Peyer's patch (tissue), 4 donors: ENCODE results near the gene TAPT1. TPM values are rescaled to one million over a fixed set of nuclear protein-coding genes. Genes with fewer than 3 reads are reported as not detected.

ENCODE experiments used
- DNase-seq, 3 donors: peaks; one replicate each; pipeline ENCODE4 v3.0.0-alpha.2; 2017 to 2019
- H3K27ac ChIP-seq, 4 donors: fragments of 200-600 bp; sonication (generic); one replicate each; pipeline ENCODE4 v1.5.1; 2016 to 2019
- H3K27me3 ChIP-seq, 2 donors: fragments of 200-600 bp; sonication (generic); one replicate each; pipeline ENCODE4 v1.5.1; 2019
- H3K36me3 ChIP-seq, 3 donors: fragments of 200-600 bp; sonication (generic); one replicate each; pipeline ENCODE4 v1.5.1; 2016 to 2019
- H3K4me1 ChIP-seq, 4 donors: fragments of 200-600 bp; sonication (generic); one replicate each; pipeline ENCODE4 v1.5.1; 2016 to 2019
- H3K4me3 ChIP-seq, 4 donors: fragments of 200-600 bp; sonication (generic); 1 replicate in 3 of 4; 2 replicates in 1 of 4; pipeline ENCODE4 v1.5.1; 2016 to 2019; ENCODE audit warnings: mild to moderate bottlenecking in 1 of 4
- H3K9me3 ChIP-seq, 4 donors: fragments of 200-600 bp; sonication (generic); one replicate each; pipeline ENCODE4 v1.5.1; 2016 to 2019; ENCODE audit warnings: mild to moderate bottlenecking in 1 of 4
- POLR2A ChIP-seq, 2 donors: fragments of 450-650 bp; IDR thresholded peaks; one replicate each; pipeline ENCODE4 v1.5.1; 2017; ENCODE audit warnings: antibody characterized with exemption in 2 of 2, mild to moderate bottlenecking in 2 of 2, moderate library complexity in 2 of 2
- total RNA-seq, 4 donors: library from RNA; depleted of rRNA; stranded (reverse); fragments of >200 nt; gene quantifications; one replicate each; pipeline ENCODE4 v1.1.0, GENCODE V29; 2016
- TF ChIP-seq, protein P1 (sequence below), 6 experiments: fragments of 450-650 bp in 4 of 6; fragments of 200-600 bp in 2 of 6; sonication (generic) in 1 of 6; IDR thresholded peaks; one replicate each; pipeline ENCODE4 v1.5.1; 2017 to 2019; ENCODE audit warnings: antibody characterized with exemption in 6 of 6, mild to moderate bottlenecking in 3 of 6, moderate library complexity in 1 of 6

The TAPT1 gene
- total RNA-seq, 4 donors from 2014 or later: 22.4 to 43.7 (median 33.7) TPM

DNA sequence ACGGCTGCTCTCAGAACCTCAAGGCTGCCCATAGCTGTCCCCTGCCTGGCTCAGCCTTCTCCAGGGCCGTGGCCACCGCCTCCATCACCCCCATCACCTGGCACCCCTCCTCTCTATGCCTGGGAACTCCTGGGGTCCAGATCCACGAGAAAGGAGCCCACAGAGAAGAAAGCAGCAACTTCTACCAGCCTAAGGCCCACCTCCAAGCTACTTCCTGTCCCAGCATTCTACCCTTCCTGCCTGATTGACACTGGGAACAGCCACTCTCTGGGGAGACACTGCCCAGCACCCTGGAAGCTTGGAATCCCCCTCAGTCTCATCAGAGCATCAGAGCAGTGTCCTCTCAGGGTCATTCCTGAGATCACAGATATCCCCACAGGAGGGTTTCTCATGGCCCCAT is 105.6 kb downstream of the TAPT1 start:
- DNase-seq: no peak
- Histone ChIP-seq H3K4me3 (no peak overlapping the region), H3K36me3 (no peaks in the 10 kb centered on the region), H3K4me1 (no peaks in the 10 kb centered on the region), H3K27me3 (no peaks in the 10 kb centered on the region), H3K27ac (no peak overlapping the region), H3K9me3 (no peaks in the 10 kb centered on the region)
- TF ChIP-seq, protein P1, sequence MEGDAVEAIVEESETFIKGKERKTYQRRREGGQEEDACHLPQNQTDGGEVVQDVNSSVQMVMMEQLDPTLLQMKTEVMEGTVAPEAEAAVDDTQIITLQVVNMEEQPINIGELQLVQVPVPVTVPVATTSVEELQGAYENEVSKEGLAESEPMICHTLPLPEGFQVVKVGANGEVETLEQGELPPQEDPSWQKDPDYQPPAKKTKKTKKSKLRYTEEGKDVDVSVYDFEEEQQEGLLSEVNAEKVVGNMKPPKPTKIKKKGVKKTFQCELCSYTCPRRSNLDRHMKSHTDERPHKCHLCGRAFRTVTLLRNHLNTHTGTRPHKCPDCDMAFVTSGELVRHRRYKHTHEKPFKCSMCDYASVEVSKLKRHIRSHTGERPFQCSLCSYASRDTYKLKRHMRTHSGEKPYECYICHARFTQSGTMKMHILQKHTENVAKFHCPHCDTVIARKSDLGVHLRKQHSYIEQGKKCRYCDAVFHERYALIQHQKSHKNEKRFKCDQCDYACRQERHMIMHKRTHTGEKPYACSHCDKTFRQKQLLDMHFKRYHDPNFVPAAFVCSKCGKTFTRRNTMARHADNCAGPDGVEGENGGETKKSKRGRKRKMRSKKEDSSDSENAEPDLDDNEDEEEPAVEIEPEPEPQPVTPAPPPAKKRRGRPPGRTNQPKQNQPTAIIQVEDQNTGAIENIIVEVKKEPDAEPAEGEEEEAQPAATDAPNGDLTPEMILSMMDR (IDR thresholded peaks at IDR 0.05): no peak
- TF ChIP-seq POLR2A (IDR thresholded peaks at IDR 0.05): no peak

DNA sequence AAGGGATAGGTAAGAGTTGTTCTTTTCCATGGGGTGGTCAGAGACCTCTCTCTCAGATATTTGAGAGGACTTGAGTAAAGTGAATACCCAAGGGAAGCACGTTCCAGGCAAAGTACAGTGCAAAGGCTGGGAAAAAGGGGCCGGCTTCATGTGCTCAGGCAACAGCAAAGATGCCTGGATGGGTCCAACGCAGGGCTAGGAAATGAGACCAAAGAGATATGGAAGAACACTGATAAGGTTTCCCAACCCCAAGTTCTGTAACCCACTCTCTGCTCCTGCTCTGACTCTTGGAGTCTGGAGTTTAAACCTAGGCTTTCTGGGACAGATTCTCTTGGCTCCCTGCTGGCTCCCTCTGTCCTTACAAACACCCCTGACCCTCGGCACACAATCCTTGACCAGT is 106.3 kb downstream of the TAPT1 start:
- no peak overlapping the region for H3K4me3 ChIP-seq

DNA sequence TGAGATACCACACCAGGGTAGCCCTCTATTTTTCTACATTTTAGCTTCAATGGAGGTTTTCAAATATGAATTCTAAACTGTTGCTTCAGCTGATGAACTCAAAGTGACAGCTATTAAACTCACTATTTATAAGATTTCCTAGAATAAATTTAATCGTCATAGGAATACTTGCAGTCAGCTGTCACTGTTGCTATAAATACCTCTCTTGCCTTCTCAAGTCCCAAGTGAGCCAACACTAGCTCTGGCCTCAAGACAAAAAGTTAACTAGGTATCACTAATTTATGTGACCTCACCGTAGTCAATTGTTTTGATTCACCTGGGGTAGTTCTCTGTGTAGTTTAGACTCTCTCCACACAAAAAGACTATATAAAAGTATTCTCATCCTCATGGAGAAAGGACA is 108.2 kb downstream of the TAPT1 start:
- Histone ChIP-seq H3K9me3 (no peaks in the 10 kb centered on the region), H3K27ac (no peak overlapping the region), H3K27me3 (no peaks in the 10 kb centered on the region), H3K4me1 (no peaks in the 10 kb centered on the region), H3K4me3 (no peak overlapping the region), H3K36me3 (no peaks in the 10 kb centered on the region)
- DNase-seq: no peak
- TF ChIP-seq, protein P1 (IDR thresholded peaks at IDR 0.05): no peak
- TF ChIP-seq POLR2A (IDR thresholded peaks at IDR 0.05): no peak

More for the DNA sequence above, 106.3 kb downstream of the TAPT1 start:
- H3K9me3 ChIP-seq: no peaks in the 10 kb centered on the region
- TF ChIP-seq, protein P1 (IDR thresholded peaks at IDR 0.05): no peak
- no peak for TF ChIP-seq POLR2A (IDR thresholded peaks at IDR 0.05)
- DNase-seq: no peak
- no peaks in the 10 kb centered on the region for H3K4me1 ChIP-seq
- H3K27ac ChIP-seq: no peak overlapping the region
- H3K36me3 ChIP-seq: no peaks in the 10 kb centered on the region
- H3K27me3 ChIP-seq: no peaks in the 10 kb centered on the region

DNA sequence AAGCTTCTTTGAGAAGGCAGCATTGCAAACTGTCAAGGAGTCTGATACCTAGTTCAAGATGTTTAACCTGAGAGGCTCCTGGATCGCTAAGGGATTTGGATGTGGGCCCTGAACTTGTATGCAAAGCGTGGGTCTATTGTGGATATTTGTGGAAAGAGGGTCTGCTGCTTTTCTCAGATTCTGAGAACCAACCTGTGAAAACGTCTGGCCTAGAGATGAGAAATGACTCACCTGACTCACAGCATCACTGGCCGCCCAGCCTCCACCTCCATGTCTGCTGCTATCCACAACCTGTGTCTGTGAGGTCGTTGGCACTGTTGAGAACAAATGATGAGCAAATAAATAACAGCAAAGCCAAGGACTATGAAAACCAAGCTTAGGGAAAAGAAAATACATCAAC is 109.1 kb downstream of the TAPT1 start:
- Histone ChIP-seq H3K36me3 (no peaks in the 10 kb centered on the region), H3K4me3 (no peak overlapping the region), H3K9me3 (no peaks in the 10 kb centered on the region), H3K4me1 (no peaks in the 10 kb centered on the region), H3K27me3 (no peaks in the 10 kb centered on the region), H3K27ac (no peak overlapping the region)
- DNase-seq: no peak
- TF ChIP-seq, protein P1 (IDR thresholded peaks at IDR 0.05): no peak
- no peak for TF ChIP-seq POLR2A (IDR thresholded peaks at IDR 0.05)

DNA sequence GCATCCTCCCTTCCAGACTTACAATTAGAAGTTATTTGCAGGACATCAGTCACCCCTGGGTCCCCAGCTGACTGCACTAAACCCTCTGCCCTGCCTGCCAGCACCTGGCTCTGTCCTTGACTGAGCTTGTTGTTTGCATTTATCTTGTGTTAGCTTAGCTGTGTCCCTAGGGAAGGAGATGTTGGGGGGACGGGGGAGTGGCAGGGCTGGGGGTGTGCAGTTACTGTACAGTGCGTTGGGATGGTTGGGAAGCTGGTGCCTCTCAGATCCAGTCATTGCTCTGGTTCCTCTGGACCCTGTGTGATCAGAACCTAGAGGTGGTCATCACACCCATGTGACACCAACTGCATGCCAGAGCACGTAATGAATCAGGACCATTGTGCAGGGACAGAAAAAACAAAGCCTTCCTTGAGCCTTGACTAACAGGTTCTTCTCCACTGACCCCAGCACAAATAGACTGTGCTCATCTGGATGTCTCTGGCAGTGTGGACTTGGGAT is 109.7 kb downstream of the TAPT1 start:
- Histone ChIP-seq H3K4me3 (no peak overlapping the region), H3K27ac (no peak overlapping the region), H3K4me1 (no peaks in the 10 kb centered on the region), H3K36me3 (no peaks in the 10 kb centered on the region), H3K9me3 (no peaks in the 10 kb centered on the region), H3K27me3 (no peaks in the 10 kb centered on the region)
- TF ChIP-seq, protein P1 (IDR thresholded peaks at IDR 0.05): no peak
- TF ChIP-seq POLR2A (IDR thresholded peaks at IDR 0.05): no peak
- no peak for DNase-seq

DNA sequence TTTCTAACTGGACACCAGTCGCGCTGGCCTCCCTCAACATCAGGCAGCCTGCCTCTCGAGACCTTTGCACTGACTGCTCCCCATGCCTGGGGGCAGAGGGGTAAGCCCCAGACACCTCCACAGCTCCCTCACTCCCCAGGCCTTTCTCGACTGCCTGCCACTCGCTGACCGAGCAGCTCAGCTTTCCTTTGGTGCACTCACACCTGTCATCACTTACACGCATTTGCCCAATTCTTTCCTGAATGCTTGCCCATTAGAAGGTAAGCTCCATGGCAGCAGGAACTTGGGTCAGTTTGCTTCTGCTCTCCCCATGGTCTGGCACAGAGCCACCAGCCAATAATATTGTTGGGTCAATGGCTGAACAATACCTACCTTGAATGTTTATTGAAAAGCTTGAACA is 110.3 kb downstream of the TAPT1 start:
- H3K9me3 ChIP-seq: no peaks in the 10 kb centered on the region
- TF ChIP-seq, protein P1 (IDR thresholded peaks at IDR 0.05): no peak
- no peak for TF ChIP-seq POLR2A (IDR thresholded peaks at IDR 0.05)
- H3K36me3 ChIP-seq: no peaks in the 10 kb centered on the region
- no peaks in the 10 kb centered on the region for H3K4me1 ChIP-seq
- H3K4me3 ChIP-seq: no peak overlapping the region
- DNase-seq: no peak
- H3K27ac ChIP-seq: no peak overlapping the region
- H3K27me3 ChIP-seq: no peaks in the 10 kb centered on the region
